Activated T-helper 17 cell treated with anti-CD3 and anti-CD28 coated beads, Interleukin-2, amount 50 U/mL, for 72 hours (primary cell): ENCODE results near the gene AIFM2. TPM values are rescaled to one million over a fixed set of nuclear protein-coding genes. Genes with fewer than 3 reads are reported as not detected.
"Not testable (repeated sequence)": the region's sequence is repeated elsewhere in the genome, so short reads cannot be mapped to it uniquely, and the experiment has no call there.

Experiments
- ATAC-seq: fragments of 150-1000 bp; cut with Tn5 transposase; replicated peaks from 2 replicates; pipeline ENCODE4 v1.10.0; 2021; ENCODE audit warnings: mild to moderate bottlenecking, moderate library complexity
- H3K27ac Mint-ChIP-seq: one replicate; pipeline ENCODE4 v1.8.0; 2022; ENCODE audit warnings: mixed read lengths
- H3K27me3 Mint-ChIP-seq: one replicate; pipeline ENCODE4 v1.8.0; 2022; ENCODE audit warnings: mixed read lengths
- H3K36me3 Mint-ChIP-seq: one replicate; pipeline ENCODE4 v1.8.0; 2022; ENCODE audit warnings: low read depth, mild to moderate bottlenecking, mixed read lengths
- H3K4me1 Mint-ChIP-seq: one replicate; pipeline ENCODE4 v1.8.0; 2022; ENCODE audit warnings: mixed read lengths
- H3K4me3 Mint-ChIP-seq: one replicate; pipeline ENCODE4 v1.8.0; 2022; ENCODE audit warnings: mild to moderate bottlenecking, mixed read lengths
- H3K9me3 Mint-ChIP-seq: one replicate; pipeline ENCODE4 v1.8.0; 2022; ENCODE audit warnings: mixed read lengths
- total RNA-seq, 2 donors: library from RNA; stranded (reverse); gene quantifications; one replicate each; pipeline ENCODE4 v1.2.3, GENCODE V29; 2022

AIFM2 gene
- total RNA-seq, 2 donors from 2014 or later: 11.3 to 14.3 TPM

GRCh38 chr10:70139151-70139996 lies 6.7 kb upstream of the AIFM2 start:
- Mint-ChIP-seq H3K9me3 (no peaks in the 10 kb centered on the region), H3K36me3 (no peaks in the 10 kb centered on the region), H3K4me1 (peaks cover 10% of the 10 kb centered on the region), H3K27me3 (no peaks in the 10 kb centered on the region), H3K27ac (no peak overlapping the region), H3K4me3 (no peak overlapping the region)
- no peak for ATAC-seq

GRCh38 chr10:70137927-70138883 lies 5.6 kb upstream of the AIFM2 start:
- Mint-ChIP-seq H3K4me1 (peaks cover 7% of the 10 kb centered on the region), H3K36me3 (no peaks in the 10 kb centered on the region), H3K27ac (no peak overlapping the region), H3K27me3 (no peaks in the 10 kb centered on the region), H3K9me3 (no peaks in the 10 kb centered on the region), H3K4me3 (no peak overlapping the region)
- ATAC-seq: no peak

DNA sequence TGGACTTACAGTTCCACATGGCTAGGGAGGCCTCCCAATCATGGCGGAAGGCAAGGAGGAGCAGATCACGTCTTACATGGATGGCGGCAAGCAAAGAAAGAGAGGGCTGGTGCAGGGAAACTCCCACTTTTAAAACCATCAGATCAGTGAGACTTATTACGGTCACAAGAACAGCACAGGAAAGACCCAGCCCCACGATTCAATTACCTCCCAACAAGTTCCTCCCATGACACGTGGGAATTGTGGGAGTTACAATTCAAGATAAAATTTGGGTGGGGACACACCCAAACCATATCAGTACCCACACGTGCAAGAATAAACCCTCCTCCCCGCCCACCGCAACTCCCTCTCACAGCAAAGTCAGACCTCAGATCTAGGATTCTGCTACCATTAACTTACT lies 4.5 kb upstream of the AIFM2 start:
- ATAC-seq: no peak
- H3K4me3 Mint-ChIP-seq: no peak overlapping the region
- H3K9me3 Mint-ChIP-seq: no peaks in the 10 kb centered on the region
- peaks cover 3% of the 10 kb centered on the region for H3K4me1 Mint-ChIP-seq
- H3K36me3 Mint-ChIP-seq: peaks cover 9% of the 10 kb centered on the region
- H3K27ac Mint-ChIP-seq: no peak overlapping the region
- no peaks in the 10 kb centered on the region for H3K27me3 Mint-ChIP-seq

GRCh38 chr10:70135684-70136083 lies 3.1 kb upstream of the AIFM2 start:
- no peaks in the 10 kb centered on the region for H3K9me3 Mint-ChIP-seq
- no peak for ATAC-seq
- H3K4me3 Mint-ChIP-seq: no peak overlapping the region
- H3K27me3 Mint-ChIP-seq: no peaks in the 10 kb centered on the region
- peaks cover 13% of the 10 kb centered on the region for H3K36me3 Mint-ChIP-seq
- H3K27ac Mint-ChIP-seq: no peak overlapping the region
- peaks cover 3% of the 10 kb centered on the region for H3K4me1 Mint-ChIP-seq

- Mint-ChIP-seq H3K36me3 (peaks cover 13% of the 10 kb centered on the region), H3K4me1 (peaks cover 3% of the 10 kb centered on the region), H3K27ac (no peak overlapping the region), H3K9me3 (no peaks in the 10 kb centered on the region), H3K4me3 (no peak overlapping the region), H3K27me3 (no peaks in the 10 kb centered on the region)
- ATAC-seq: no peak
Measured at GRCh38 chr10:70135046-70135445, 2.4 kb upstream of the AIFM2 start.

GRCh38 chr10:70131560-70131937 lies 1.1 kb downstream of the AIFM2 start:
- peak overlapping the region; percentile 94 for H3K27ac Mint-ChIP-seq

GRCh38 chr10:70130878-70131559 lies 1.6 kb downstream of the AIFM2 start:
- H3K27ac Mint-ChIP-seq: no peak overlapping the region
- peaks cover 13% of the 10 kb centered on the region for H3K36me3 Mint-ChIP-seq
- ATAC-seq: no peak
- H3K4me1 Mint-ChIP-seq: no peaks in the 10 kb centered on the region
- H3K27me3 Mint-ChIP-seq: no peaks in the 10 kb centered on the region
- H3K9me3 Mint-ChIP-seq: no peaks in the 10 kb centered on the region
- H3K4me3 Mint-ChIP-seq: peak overlapping the region; percentile 91

More at GRCh38 chr10:70131560-70131937, 1.1 kb downstream of the AIFM2 start:
- no peaks in the 10 kb centered on the region for H3K9me3 Mint-ChIP-seq
- H3K27me3 Mint-ChIP-seq: no peaks in the 10 kb centered on the region
- H3K36me3 Mint-ChIP-seq: peaks cover 13% of the 10 kb centered on the region
- H3K4me1 Mint-ChIP-seq: no peaks in the 10 kb centered on the region
- H3K4me3 Mint-ChIP-seq: peak overlapping the region; percentile 91
- ATAC-seq: no peak

- Mint-ChIP-seq H3K4me3 (no peak overlapping the region), H3K36me3 (peaks cover 1% of the 10 kb centered on the region), H3K4me1 (no peaks in the 10 kb centered on the region), H3K27me3 (no peaks in the 10 kb centered on the region), H3K27ac (no peak overlapping the region), H3K9me3 (no peaks in the 10 kb centered on the region)
- ATAC-seq: no peak
Measured at GRCh38 chr10:70126700-70127395, 5.8 kb downstream of the AIFM2 start.

DNA sequence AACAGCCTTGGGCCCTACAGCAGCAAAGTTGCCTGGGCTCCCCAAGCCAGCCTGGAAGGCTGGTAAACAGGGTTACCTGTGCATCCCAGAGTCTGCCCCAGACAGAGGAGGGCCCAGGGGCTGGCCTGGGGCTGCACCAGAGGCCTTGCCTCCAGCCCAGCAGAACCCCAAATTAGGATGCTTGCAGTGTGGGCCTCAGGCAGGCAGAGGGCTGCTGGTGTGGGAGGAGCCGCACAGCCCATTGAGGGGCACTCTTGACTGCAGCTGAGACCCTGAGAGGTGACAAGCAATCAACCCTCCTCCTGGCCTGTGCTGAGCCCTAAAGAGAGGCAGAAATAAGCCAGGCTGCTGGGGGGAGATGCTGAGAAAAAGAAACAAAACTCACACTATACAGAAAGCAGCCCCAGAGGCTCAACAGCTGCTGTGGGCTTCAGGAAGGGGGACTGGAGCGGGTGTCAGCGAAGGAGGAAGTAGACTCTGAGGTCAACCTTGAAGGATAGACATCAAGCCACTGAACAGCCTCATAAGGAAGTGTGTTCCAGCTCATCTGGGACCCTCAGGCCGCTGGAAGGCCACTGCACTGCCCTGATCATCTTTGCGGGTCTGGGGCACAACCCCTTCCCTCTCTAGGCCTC lies 6.6 kb downstream of the AIFM2 start:
- Mint-ChIP-seq H3K27me3 (no peaks in the 10 kb centered on the region), H3K9me3 (no peaks in the 10 kb centered on the region), H3K27ac (no peak overlapping the region), H3K36me3 (peaks cover 5% of the 10 kb centered on the region), H3K4me1 (no peaks in the 10 kb centered on the region), H3K4me3 (no peak overlapping the region)
- no peak for ATAC-seq

GRCh38 chr10:70124918-70125317 lies 7.7 kb downstream of the AIFM2 start:
- Mint-ChIP-seq H3K36me3 (peaks cover 13% of the 10 kb centered on the region), H3K27me3 (no peaks in the 10 kb centered on the region), H3K4me3 (no peak overlapping the region), H3K27ac (no peak overlapping the region), H3K4me1 (no peaks in the 10 kb centered on the region), H3K9me3 (no peaks in the 10 kb centered on the region)
- ATAC-seq: no peak

- H3K27me3 Mint-ChIP-seq: no peaks in the 10 kb centered on the region
- ATAC-seq: no peak
- peaks cover 13% of the 10 kb centered on the region for H3K36me3 Mint-ChIP-seq
- no peaks in the 10 kb centered on the region for H3K4me1 Mint-ChIP-seq
- H3K27ac Mint-ChIP-seq: no peak overlapping the region
- no peak overlapping the region for H3K4me3 Mint-ChIP-seq
- no peaks in the 10 kb centered on the region for H3K9me3 Mint-ChIP-seq
Measured at GRCh38 chr10:70124415-70124814, 8.2 kb downstream of the AIFM2 start.

DNA sequence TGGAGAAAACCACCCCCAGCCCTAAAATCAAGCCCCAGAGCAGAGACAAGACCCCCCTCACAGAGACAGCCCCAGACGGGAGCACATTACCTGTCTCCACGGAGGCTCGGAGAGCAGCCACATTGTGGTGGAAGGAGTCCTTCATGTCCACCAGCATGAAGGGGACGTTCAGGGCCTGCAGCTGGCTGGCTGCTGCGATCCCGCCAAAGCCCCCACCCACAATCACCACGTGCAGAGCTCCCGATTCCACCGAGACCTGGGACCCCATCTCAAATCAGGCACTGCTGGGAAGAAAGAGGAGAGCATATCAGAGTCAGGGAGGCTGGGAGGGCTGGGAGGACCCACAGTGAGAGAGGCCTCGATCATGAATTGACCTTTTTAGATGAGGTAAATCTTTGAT lies 8.8 kb downstream of the AIFM2 start:
- H3K9me3 Mint-ChIP-seq: no peaks in the 10 kb centered on the region
- H3K27me3 Mint-ChIP-seq: no peaks in the 10 kb centered on the region
- no peak for ATAC-seq
- H3K27ac Mint-ChIP-seq: no peak overlapping the region
- H3K36me3 Mint-ChIP-seq: peaks cover 13% of the 10 kb centered on the region
- no peak overlapping the region for H3K4me3 Mint-ChIP-seq
- H3K4me1 Mint-ChIP-seq: no peaks in the 10 kb centered on the region

DNA sequence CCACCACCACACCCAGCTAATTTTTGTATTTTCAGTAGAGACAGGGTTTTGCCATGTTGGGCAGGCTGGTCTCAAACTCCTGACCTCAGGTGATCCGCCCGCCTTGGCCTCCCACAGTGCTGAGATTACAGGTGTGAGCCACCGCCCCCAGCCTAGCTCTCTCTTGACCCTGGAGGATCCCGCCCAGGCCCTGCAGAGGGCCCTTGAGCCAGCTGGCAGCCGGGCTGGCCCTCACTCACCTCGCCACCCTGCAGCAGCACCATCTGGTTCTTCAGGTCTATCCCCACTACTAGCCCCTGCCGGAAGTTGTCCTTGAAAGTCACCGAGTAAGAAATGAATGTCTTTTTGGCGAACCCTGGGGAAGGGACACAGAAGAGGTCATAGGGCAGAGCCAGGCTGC lies 9.5 kb downstream of the AIFM2 start:
- H3K27me3 Mint-ChIP-seq, H3K9me3 Mint-ChIP-seq, H3K4me3 Mint-ChIP-seq, ATAC-seq, H3K27ac Mint-ChIP-seq, H3K4me1 Mint-ChIP-seq: not testable (repeated sequence)
- H3K36me3 Mint-ChIP-seq: peaks cover 13% of the 10 kb centered on the region
